CMK (cell line): ENCODE measurements around the gene PRMT2.
"Not testable (repeated sequence)": the region's sequence is repeated elsewhere in the genome, so short reads cannot be mapped to it uniquely, and the experiment has no call there.

ENCODE experiments used
- DNase-seq: peaks from one replicate; pipeline ENCODE4 v3.0.0-alpha.2; 2010; ENCODE audit warnings: low read depth

PRMT2 gene

GRCh38 chr21:46668904-46669303, 33.4 kb downstream of the PRMT2 start:
- not testable (repeated sequence) for DNase-seq

- DNase-seq: no peak
These were observed 39.0 kb downstream of the PRMT2 start for GRCh38 chr21:46674430-46675007.

GRCh38 chr21:46675595-46676280, 40.3 kb downstream of the PRMT2 start:
- DNase-seq: no peak

- not testable (repeated sequence) for DNase-seq
These were observed 41.1 kb downstream of the PRMT2 start for GRCh38 chr21:46676542-46676941.

- DNase-seq: not testable (repeated sequence)
These were observed 46.1 kb downstream of the PRMT2 start for GRCh38 chr21:46681593-46681992.

GRCh38 chr21:46698652-46699051, 63.2 kb downstream of the PRMT2 start:
- DNase-seq: not testable (repeated sequence)

GRCh38 chr21:46699104-46699503, 63.6 kb downstream of the PRMT2 start:
- not testable (repeated sequence) for DNase-seq
